ENCODE data around the gene AGBL4. TPM values are rescaled to one million over a fixed set of nuclear protein-coding genes. Genes with fewer than 3 reads are reported as not detected.

The AGBL4 gene
- total RNA-seq, 4 donors from 2014 or later = not detected

DNA sequence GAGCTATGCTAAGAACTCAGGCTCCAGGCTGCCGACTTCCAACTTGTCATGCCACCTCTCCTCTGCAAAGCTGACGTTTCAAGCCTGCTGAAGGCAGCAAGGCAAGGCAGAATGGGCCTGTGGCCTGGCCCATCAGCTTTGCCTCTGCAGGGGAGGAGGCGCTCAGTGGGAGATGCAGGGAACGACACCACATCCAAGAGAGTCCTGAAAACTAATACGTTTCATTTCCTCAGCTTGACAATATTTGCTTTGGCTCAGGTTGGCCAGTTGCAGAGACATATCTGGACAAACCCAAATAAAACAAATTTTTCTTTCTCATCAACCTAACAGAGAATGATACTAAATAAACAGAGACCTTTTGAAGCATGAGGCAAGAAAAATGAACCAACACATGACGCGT lies 1282.4 kb downstream of the AGBL4 start:
- no peaks in the 10 kb centered on the region for H3K4me1 ChIP-seq
- H3K36me3 ChIP-seq = peaks cover 0 to 4% of the 10 kb centered on the region in 2 donors
- DNase-seq (no peak), ATAC-seq (no peak)
- no peak overlapping the region for H3K4me3 ChIP-seq
- no peak overlapping the region for H3K27ac ChIP-seq
- in situ Hi-C loops (cut with MboI; ENCODE audit: low sequenced_read_pairs in 4 of 4) = no loop called here
- intact Hi-C loops (cut with DNase I; ENCODE audit: low total_unique reads) = no loop called here
- H3K27me3 ChIP-seq = no peaks in the 10 kb centered on the region
- H3K9me3 ChIP-seq = no peaks in the 10 kb centered on the region
- TF ChIP-seq, protein P1, sequence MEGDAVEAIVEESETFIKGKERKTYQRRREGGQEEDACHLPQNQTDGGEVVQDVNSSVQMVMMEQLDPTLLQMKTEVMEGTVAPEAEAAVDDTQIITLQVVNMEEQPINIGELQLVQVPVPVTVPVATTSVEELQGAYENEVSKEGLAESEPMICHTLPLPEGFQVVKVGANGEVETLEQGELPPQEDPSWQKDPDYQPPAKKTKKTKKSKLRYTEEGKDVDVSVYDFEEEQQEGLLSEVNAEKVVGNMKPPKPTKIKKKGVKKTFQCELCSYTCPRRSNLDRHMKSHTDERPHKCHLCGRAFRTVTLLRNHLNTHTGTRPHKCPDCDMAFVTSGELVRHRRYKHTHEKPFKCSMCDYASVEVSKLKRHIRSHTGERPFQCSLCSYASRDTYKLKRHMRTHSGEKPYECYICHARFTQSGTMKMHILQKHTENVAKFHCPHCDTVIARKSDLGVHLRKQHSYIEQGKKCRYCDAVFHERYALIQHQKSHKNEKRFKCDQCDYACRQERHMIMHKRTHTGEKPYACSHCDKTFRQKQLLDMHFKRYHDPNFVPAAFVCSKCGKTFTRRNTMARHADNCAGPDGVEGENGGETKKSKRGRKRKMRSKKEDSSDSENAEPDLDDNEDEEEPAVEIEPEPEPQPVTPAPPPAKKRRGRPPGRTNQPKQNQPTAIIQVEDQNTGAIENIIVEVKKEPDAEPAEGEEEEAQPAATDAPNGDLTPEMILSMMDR (IDR thresholded peaks at IDR 0.05 in 4 of 5, conservative IDR thresholded peaks at IDR 0.05 in 1 of 5) = no peak
- no peak for TF ChIP-seq POLR2A (IDR thresholded peaks at IDR 0.05)

DNA sequence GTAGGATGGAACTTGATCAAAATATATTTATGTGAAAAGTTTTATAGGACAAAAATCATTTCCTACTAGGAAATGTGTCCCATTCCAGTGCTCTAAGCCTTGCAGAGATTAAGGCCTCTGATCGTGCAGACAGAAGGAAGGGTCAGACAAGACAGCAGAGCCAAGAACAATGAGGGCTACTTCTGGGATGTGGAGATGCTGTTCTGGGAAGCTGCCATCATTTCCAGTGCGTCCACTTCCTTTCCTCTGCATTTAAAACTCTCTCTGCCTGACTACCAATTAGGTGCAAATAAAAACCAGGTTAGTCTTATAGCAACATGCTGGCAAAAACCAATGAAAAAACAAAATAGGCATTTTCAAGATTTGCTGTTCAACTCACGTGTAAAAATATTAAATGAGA lies 1283.1 kb downstream of the AGBL4 start:
- TF ChIP-seq, protein P1 (IDR thresholded peaks at IDR 0.05 in 4 of 5, conservative IDR thresholded peaks at IDR 0.05 in 1 of 5) = no peak
- no peak for TF ChIP-seq POLR2A (IDR thresholded peaks at IDR 0.05)
- Histone ChIP-seq H3K36me3 (peaks cover 0 to 9% of the 10 kb centered on the region in 2 donors), H3K27ac (no peak overlapping the region), H3K9me3 (no peaks in the 10 kb centered on the region), H3K27me3 (no peaks in the 10 kb centered on the region), H3K4me1 (no peaks in the 10 kb centered on the region), H3K4me3 (no peak overlapping the region)
- intact Hi-C loops (cut with DNase I; ENCODE audit: low total_unique reads) = no loop called here
- no peak for ATAC-seq
- in situ Hi-C loops (cut with MboI; ENCODE audit: low sequenced_read_pairs in 4 of 4) = no loop called here
- DNase-seq = no peak

DNA sequence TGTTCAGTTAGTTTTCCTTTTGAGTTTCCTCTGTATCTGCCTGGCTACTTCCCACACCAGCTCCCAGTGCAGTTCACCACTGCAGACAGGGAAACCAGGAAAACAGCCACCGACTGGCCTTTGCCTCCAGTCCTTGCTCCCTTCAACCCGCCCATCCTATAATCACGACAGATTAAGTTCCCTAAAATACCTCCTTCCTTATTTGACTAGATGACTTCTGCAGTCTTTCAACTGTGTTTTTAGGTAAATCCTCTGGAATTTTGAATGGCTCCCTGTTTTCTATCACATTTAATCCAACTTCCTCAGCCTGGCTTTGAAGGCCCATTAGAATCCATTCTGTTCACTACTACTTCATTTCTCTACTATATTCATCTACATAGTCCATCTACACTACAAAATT lies 1284.7 kb downstream of the AGBL4 start:
- TF ChIP-seq, protein P1 (IDR thresholded peaks at IDR 0.05 in 4 of 5, conservative IDR thresholded peaks at IDR 0.05 in 1 of 5) = no peak
- TF ChIP-seq POLR2A (IDR thresholded peaks at IDR 0.05) = no peak
- Histone ChIP-seq H3K27me3 (no peaks in the 10 kb centered on the region), H3K4me1 (no peaks in the 10 kb centered on the region), H3K9me3 (no peaks in the 10 kb centered on the region), H3K36me3 (peaks cover 0 to 13% of the 10 kb centered on the region in 2 donors), H3K4me3 (no peak overlapping the region), H3K27ac (no peak overlapping the region)
- in situ Hi-C loops (cut with MboI; ENCODE audit: low sequenced_read_pairs in 4 of 4) = no loop called here
- intact Hi-C loops (cut with DNase I; ENCODE audit: low total_unique reads) = no loop called here
- ATAC-seq (no peak), DNase-seq (no peak)

DNA sequence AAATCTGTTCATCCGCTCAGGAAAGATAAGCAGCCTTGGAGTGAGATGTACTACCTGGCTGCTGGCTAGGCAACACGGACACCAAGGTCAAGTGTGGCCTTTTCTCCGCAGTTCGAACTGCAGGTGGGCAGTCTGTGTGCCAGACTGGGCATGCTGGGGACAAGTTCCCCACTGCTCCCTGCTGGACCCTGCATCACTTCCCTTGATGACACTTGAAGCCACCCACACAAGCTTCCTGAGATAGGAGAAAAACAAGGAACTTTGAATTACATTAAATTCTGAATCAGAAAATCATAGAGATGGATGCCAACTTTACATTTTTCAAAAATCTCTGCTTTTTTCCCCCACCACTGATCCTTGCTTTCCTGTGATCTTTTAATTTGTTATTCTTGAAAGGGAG lies 1285.4 kb downstream of the AGBL4 start:
- Histone ChIP-seq H3K27me3 (no peaks in the 10 kb centered on the region), H3K27ac (no peak overlapping the region), H3K4me1 (no peaks in the 10 kb centered on the region), H3K4me3 (no peak overlapping the region), H3K36me3 (peaks cover 0 to 19% of the 10 kb centered on the region in 2 donors), H3K9me3 (no peaks in the 10 kb centered on the region)
- DNase-seq = no peak
- intact Hi-C loops (cut with DNase I; ENCODE audit: low total_unique reads) = no loop called here
- no peak for ATAC-seq
- TF ChIP-seq, protein P1 (IDR thresholded peaks at IDR 0.05 in 4 of 5, conservative IDR thresholded peaks at IDR 0.05 in 1 of 5) = no peak
- TF ChIP-seq POLR2A (IDR thresholded peaks at IDR 0.05) = no peak
- in situ Hi-C loops (cut with MboI; ENCODE audit: low sequenced_read_pairs in 4 of 4) = no loop called here

DNA sequence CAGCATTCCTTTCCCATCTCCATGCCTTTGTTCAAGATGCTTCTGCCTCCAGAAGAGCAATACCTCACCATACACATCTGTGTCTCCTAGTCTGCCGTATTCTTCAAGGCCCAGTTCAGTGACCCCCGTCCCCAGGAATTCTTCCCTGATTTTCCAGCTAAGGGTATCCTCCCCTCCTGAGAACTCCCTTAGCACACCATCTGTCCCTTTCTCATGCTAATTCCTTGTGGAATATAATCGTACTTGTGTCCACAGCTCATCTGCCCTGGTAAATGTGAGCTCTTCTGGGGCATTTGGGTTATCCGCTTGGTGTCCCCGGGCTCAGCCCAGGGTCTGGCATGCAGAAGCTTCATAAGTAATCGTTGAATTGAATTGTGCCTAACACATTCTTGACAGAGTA lies 1288.0 kb downstream of the AGBL4 start:
- in situ Hi-C loops (cut with MboI; ENCODE audit: low sequenced_read_pairs in 4 of 4) = no loop called here
- H3K4me1 ChIP-seq = peaks cover 0 to 5% of the 10 kb centered on the region in 2 donors
- intact Hi-C loops (cut with DNase I; ENCODE audit: low total_unique reads) = no loop called here
- H3K9me3 ChIP-seq = no peaks in the 10 kb centered on the region
- TF ChIP-seq POLR2A (IDR thresholded peaks at IDR 0.05) = no peak
- TF ChIP-seq, protein P1 (IDR thresholded peaks at IDR 0.05 in 4 of 5, conservative IDR thresholded peaks at IDR 0.05 in 1 of 5) = no peak
- H3K27me3 ChIP-seq = no peaks in the 10 kb centered on the region
- peaks cover 0 to 15% of the 10 kb centered on the region in 2 donors for H3K36me3 ChIP-seq
- ATAC-seq (no peak), DNase-seq (no peak)
- no peak overlapping the region for H3K4me3 ChIP-seq
- H3K27ac ChIP-seq = no peak overlapping the region
